GM10248 (cell line): ENCODE measurements around the gene AOPEP.

Experiments
- CTCF ChIA-PET: fragments of 300-600 bp; sonication (Branson Sonifier 250); formaldehyde crosslinking; extraction: SDS; loops from one replicate; lab custom pipeline; 2021; ENCODE audit warnings: antibody characterized with exemption; lab: Yijun Ruan, JAX
- POLR2A ChIA-PET: fragments of 350-650 bp; sonication (Branson Sonifier 250); formaldehyde crosslinking; extraction: SDS; loops from one replicate; lab custom pipeline; 2020; ENCODE audit warnings: antibody characterized with exemption; lab: Yijun Ruan, JAX
- DNase-seq: peaks from one replicate; pipeline ENCODE4 v3.0.0; 2012; ENCODE audit errors: extremely low spot score
- CTCF ChIP-seq: IDR thresholded peaks from 2 replicates; pipeline ENCODE4 v1.5.1; 2012; ENCODE audit warnings: mild to moderate bottlenecking, low read depth; ENCODE audit errors: extremely low read depth, missing control alignments, control extremely low read depth

Gene AOPEP

GRCh38 chr9:94754976-94755475, 28.5 kb downstream of the AOPEP start:
- TF ChIP-seq CTCF, result no peak
- DNase-seq, result no peak
- POLR2A ChIA-PET, result no interaction called here
- CTCF ChIA-PET, result interaction anchor here (1.7 kb wide), 1 partner anchor 20 kb away, joined by 4 read pairs; no protein-coding TSS in a partner anchor

GRCh38 chr9:94757158-94757557, 30.7 kb downstream of the AOPEP start:
- DNase-seq, result no peak
- CTCF ChIA-PET, result no interaction called here
- POLR2A ChIA-PET, result no interaction called here
- TF ChIP-seq CTCF, result no peak

GRCh38 chr9:94758031-94758430, 31.5 kb downstream of the AOPEP start:
- POLR2A ChIA-PET, result no interaction called here

GRCh38 chr9:94758880-94759279, 32.4 kb downstream of the AOPEP start:
- POLR2A ChIA-PET, result no interaction called here
- no peak for TF ChIP-seq CTCF
- DNase-seq, result no peak
- CTCF ChIA-PET, result interaction anchor here (3.3 kb wide), 1 partner anchor 11 kb away, joined by 13 read pairs; no protein-coding TSS in a partner anchor

More at GRCh38 chr9:94758031-94758430, 31.5 kb downstream of the AOPEP start:
- DNase-seq, result no peak
- TF ChIP-seq CTCF, result no peak
- CTCF ChIA-PET, result no interaction called here

GRCh38 chr9:94760010-94760409, 33.5 kb downstream of the AOPEP start:
- CTCF ChIA-PET, result interaction anchor here (0.6 to 3.3 kb wide), 8 partner anchors 10 to 371 kb away, joined by 3 to 13 read pairs (median 5); partner anchors contain the start of gene AOPEP
- POLR2A ChIA-PET, result no interaction called here
- TF ChIP-seq CTCF, result no peak
- DNase-seq, result no peak

GRCh38 chr9:94760660-94761059, 34.2 kb downstream of the AOPEP start:
- TF ChIP-seq CTCF, result no peak
- CTCF ChIA-PET, result interaction anchor here (0.6 to 3.3 kb wide), 7 partner anchors 9 to 371 kb away, joined by 3 to 13 read pairs (median 5); partner anchors contain the start of gene AOPEP
- POLR2A ChIA-PET, result no interaction called here
- DNase-seq, result no peak
